ENCODE measurements around the gene YKT6.
"Not testable (repeated sequence)": the region's sequence is repeated elsewhere in the genome, so short reads cannot be mapped to it uniquely, and the experiment has no call there.

Gene YKT6

GRCh38 chr7:44171901-44172300 is 28.9 kb upstream of the YKT6 start:
- DNase-seq, result not testable (repeated sequence)

DNA sequence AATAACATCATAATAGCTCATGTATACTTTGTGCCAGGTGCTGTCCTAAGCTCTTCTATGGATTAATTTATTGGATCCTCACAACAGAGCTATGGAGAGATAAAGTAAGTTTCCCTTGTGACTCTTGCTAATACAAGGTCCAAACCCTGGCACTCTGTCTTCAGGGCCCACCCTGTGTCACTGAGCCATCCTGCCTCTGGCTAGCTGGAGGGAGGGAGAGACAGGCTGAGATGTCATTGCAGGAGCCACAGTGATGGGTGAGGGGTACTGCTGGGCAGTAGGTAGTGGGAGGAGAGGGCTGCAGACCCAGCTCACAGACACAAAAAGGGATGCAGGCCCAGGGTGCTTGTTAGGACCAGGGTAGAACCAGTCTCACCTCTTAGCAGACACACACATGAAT is 28.4 kb upstream of the YKT6 start:
- intact Hi-C loops (cut with DNase I), result no loop called here
- no peak for DNase-seq

More at GRCh38 chr7:44171901-44172300, 28.9 kb upstream of the YKT6 start:
- intact Hi-C loops (cut with DNase I), result not testable (repeated sequence)

DNA sequence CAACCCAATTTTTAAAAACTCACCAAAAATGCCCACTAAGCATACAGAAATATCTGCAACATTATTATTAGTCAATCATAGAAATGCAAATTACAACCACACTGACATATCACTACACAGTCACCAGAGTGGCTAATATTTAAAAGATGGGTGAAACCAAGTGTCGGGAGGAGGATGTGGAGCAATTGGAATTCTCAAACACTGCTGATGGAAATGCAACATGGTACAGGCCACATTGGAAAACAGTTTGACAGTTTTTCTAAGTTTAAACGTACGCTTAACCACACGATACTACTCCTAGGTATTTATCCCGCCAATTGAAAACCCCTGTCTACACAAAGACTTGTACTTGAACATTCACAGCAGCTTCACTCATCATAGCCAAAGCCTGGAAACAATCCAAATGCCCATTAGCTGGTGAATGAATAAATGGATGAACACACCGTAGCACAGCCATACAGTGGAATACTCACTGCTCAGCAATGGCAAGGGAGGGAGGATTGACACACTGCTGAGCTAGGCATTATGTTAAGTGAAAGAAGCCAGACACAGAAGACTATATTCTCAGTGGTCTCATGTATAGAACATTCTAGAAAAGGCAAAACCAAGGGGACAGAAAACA is 27.9 kb upstream of the YKT6 start:
- DNase-seq, result no peak
- intact Hi-C loops (cut with DNase I), result no loop called here

- intact Hi-C loops (cut with DNase I), result no loop called here
These were observed 26.7 kb upstream of the YKT6 start for GRCh38 chr7:44173911-44174693.

GRCh38 chr7:44174694-44174948 is 26.2 kb upstream of the YKT6 start:
- DNase-seq; intact Hi-C loops (cut with DNase I): not testable (repeated sequence)

More at GRCh38 chr7:44173911-44174693, 26.7 kb upstream of the YKT6 start:
- DNase-seq, result no peak

DNA sequence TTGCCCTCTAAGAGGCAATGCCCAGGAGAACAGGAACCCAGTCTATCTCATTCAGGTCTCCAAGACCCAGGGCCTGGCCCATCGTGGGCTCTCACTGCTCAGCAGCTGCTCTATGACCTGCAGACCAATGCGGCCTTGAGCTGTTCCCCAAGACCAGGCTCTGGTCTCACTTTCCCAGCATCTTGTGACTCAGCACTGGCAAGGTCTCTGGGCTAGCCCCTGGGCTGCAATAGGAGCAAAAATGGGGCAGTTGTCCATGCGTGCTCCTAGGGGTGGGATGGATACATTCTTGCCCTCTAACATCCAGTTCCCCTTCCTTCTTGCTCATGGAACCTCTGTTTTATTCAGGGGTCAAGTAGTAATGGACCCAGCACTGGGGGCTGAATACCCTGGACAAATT is 25.0 kb upstream of the YKT6 start:
- peak in 1 of 10 donors; percentile 54 for DNase-seq
- intact Hi-C loops (cut with DNase I), result no loop called here

DNA sequence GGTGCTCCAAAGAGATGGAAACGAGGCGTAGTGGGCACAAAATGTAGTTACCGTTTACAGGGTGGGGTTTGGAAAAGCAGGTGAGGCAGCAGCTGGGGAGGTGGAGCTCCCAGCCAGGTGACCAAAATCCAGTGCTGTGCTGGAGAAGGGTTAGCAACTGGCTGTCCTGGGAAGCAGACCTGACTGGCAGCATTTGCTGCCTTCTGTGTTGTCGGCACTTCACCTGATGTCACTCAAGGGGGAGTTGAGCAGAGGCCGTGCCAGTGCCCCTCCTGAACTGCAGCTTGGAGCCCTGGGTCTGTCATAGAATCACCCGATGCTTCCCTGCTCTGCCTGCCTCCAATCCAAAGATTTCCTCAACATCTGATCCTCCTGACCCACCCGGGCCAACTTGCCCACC is 24.3 kb upstream of the YKT6 start:
- intact Hi-C loops (cut with DNase I), result no loop called here
- no peak for DNase-seq

- peak in 5 of 10 donors; percentile 50 to 81 (median 77) for DNase-seq
- intact Hi-C loops (cut with DNase I), result no loop called here
These were observed 23.1 kb upstream of the YKT6 start for GRCh38 chr7:44177570-44178131.

- intact Hi-C loops (cut with DNase I), result no loop called here
- DNase-seq, result no peak
These were observed 20.1 kb upstream of the YKT6 start for GRCh38 chr7:44180631-44181030.

DNA sequence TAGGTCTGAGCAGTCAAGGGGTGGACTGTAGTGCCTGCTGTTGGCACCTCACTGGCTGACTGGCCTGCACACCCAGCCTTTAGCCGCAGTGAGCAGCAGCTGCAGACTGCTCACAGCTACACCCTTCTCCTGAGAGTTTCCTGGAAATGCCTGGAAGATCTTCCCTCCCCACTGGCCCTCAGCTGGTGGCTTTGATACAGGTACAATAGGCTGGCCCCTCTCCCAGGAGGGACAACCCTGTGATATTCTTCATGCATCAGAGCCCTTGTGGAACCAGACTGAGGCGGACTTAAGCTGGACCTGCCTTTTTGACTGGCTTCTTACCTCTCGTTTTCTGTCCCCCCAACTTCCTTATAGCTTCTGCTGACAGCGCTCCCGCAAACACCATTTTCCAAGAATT is 18.0 kb upstream of the YKT6 start:
- intact Hi-C loops (cut with DNase I), result no loop called here
- DNase-seq, result no peak

DNA sequence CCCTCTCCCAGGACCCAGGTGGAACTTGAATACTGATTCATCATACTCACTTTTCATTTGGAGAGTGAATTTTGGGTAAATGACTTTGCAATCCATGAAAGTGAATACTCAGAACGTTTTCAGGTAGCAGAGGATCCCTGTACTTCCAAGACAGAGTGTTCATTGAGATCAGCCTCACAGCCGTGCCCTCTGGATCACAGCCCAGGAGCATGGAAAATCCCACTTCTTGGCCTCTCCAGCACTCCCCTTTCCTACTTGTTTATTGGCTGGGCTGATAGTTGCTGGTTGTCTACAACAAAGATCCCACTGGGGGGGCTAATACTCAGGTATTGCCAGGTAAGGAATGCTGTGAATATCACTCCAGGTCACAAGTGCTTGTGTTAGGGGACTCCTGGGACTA is 17.4 kb upstream of the YKT6 start:
- intact Hi-C loops (cut with DNase I), result no loop called here
- DNase-seq, result no peak

DNA sequence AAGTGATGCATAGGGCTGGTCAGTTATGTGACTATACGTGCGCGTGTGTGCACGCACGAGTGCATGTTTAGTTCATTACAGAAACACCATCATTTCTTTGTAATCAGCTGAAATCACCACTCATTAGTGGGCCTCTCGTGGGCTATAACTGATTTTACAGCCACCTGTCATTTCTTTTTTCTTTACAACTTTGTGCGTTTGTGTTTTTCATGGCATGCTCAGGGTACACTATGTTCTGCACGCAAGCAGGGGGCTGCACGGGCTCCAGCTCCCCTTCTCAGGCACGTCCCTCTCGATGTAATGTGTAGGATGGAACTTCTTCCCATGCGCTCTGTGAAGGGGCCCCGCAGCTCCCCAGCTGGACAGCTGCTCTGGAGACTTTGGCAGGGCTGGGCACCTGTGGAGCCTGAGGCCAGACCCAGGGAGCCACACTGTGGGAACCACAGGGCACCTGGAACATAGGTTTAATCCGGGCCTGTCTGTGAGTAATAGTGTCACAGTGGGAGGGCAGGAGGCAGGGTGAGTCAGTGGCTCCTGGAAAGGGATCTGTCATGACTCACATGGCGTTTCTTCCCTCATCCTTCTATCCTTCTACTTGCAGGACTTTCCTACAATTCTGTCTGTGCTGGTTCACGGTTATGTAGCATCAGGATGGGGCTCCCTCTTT is 16.4 kb upstream of the YKT6 start:
- intact Hi-C loops (cut with DNase I), result no loop called here
- peak in 1 of 10 donors; percentile 66 for DNase-seq

DNA sequence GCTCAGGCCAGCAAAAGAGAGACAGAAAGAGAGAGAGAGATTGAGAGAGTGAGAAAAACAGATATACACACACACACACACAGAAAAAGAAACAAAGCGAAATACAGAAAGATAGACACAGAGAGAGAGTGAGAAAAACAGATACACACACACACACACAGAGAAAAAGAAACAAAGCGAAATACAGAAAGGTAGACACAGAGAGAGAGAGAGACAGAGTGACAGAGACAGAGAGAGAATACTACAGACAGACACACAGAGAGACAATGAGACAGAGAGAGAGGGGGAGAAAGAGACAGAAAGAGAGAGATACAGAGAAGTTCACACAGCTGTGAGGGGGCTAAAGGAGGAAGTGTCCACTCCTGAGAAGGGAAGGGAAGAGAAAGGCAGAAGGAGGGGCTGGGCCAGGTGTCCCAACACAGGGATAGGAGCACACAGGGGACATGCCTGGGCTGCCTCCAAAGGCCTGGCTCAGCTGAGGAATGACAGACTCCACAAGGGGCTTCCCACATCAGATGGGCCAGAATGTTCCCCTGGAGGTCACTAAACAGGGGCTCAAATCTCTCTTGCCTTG is 15.8 kb upstream of the YKT6 start:
- no peak for DNase-seq
- intact Hi-C loops (cut with DNase I), result no loop called here

DNA sequence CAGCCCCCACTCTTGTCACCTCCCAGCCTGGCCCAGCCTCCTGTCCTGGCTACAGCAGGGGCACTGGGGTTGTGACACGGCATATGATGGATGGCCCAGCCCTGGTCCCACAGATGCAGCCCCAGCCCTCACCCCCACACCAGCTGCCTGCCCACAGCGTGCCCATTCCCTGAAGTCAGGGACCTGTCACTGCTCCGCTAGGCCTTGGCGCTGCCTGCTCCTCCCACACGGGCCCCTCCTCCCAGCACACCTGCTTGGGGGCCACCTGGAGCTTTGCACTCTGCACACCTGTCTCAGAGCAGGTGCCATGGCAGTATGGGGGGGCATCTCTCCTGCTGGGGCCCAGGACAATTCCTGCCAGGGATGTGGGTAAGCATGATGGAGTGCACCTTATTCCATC is 15.0 kb upstream of the YKT6 start:
- DNase-seq, result peak in 1 of 10 donors; percentile 70
- intact Hi-C loops (cut with DNase I), result no loop called here

DNA sequence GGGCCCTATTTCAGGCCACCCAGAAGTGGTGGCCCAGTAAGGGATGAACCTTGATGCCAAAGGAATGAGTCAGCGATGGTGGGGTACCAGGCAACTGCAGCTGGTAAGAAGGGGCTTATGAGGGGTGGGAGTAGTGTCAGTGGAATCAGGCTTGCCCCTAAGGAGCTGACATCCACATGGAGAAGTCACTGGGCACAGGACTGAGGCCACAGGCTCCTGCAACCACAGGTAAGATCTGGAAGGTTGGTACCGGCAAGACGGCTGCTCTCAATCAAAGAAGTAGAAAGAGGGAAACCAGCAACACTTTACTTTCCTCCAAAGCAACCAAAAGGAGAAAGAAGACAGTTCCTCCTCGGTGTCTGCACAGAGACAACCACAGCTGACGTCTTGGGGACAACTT is 14.0 kb upstream of the YKT6 start:
- no peak for DNase-seq
- intact Hi-C loops (cut with DNase I), result no loop called here

DNA sequence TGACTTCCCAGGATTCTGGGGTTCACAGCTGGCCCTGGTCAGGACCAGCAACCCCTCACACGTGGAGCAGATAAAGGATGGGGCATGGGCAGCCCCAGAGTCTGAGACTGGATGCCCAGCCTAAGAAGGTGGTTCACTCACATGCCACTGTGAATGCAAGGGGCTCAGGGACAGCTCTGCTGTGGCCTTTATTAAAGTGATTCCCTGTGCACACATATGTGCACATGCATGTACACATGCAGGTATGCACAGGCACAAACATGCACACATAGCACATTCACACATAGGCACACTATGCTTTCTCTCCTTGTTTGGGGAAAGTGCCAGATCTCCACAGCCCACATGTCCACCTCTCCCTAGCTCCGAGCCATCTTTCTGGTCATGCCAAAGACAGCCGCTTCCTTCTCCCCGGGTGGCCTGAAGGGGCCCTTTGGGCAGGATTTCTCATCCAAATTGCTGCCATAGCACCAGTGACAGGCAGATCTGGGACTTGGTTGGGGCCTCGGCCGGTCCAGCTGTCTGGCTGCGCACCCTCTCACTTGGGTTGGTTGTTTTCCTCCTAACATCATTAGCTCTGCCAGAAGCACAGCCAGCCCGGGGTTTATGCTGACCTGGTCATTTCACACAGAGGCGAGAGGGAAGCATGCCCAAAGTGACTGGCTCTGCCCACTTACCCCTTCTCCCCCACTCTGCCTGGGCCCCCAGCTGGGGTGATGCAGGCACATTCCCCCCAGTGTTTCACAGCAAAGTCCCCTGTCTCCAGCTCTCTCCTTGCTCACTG is 13.0 kb upstream of the YKT6 start:
- DNase-seq, result peak in 1 of 10 donors; percentile 70
- intact Hi-C loops (cut with DNase I), result no loop called here

- intact Hi-C loops (cut with DNase I), result no loop called here
- DNase-seq, result peak in 1 of 10 donors; percentile 50
These were observed 12.1 kb upstream of the YKT6 start for GRCh38 chr7:44188480-44189225.

- peak in 1 of 10 donors; percentile 62 for DNase-seq
- intact Hi-C loops (cut with DNase I), result no loop called here
These were observed 11.3 kb upstream of the YKT6 start, which contains the start of gene GCK for GRCh38 chr7:44189286-44189992. GCK (minus strand) TSS chr7:44189439; CDS start chr7:44188953, 486 bp downstream.
